Endothelial cell of umbilical vein (primary cell): ENCODE results near the gene SHISA9. TPM values are rescaled to one million over a fixed set of nuclear protein-coding genes. Genes with fewer than 3 reads are reported as not detected.

Experiments used
- BruUV-seq: library from RNA; stranded (reverse); fragments of 400-500 nt; replicated peaks from 2 replicates; lab custom pipeline; 2021; lab: Mats Ljungman, UMichigan
- CTCF ChIA-PET: fragments of 300-600, 350-600 bp; sonication (Branson Sonifier 250); formaldehyde crosslinking; loops from one replicate; lab custom pipeline; 2021; ENCODE audit warnings: antibody characterized with exemption, inconsistent platforms; lab: Charles Lee
- POLR2A ChIA-PET: fragments of 300-600, 350-600 bp; sonication (Branson Sonifier 250); formaldehyde crosslinking; loops from one replicate; lab custom pipeline; 2021; ENCODE audit warnings: antibody characterized with exemption, inconsistent platforms; lab: Charles Lee
- DNase-seq: peaks from one replicate; pipeline ENCODE4 v3.0.0-alpha.2; 2011; ENCODE audit warnings: low read depth, low spot score
- FAIRE-seq: peaks from 2 replicates; lab custom pipeline; 2011; peaks lifted over from hg19 to GRCh38; lab: Jason Lieb, UNC
- H2AFZ ChIP-seq: 2 replicates; pipeline ENCODE4 v1.6.0; 2012; ENCODE audit warnings: low read depth, low read length, control low read depth, inconsistent platforms
- H3K27ac ChIP-seq: 2 replicates; pipeline ENCODE4 v1.5.1; 2011; ENCODE audit warnings: low read depth, mild to moderate bottlenecking, control low read depth, low read length, moderate library complexity; ENCODE audit not compliant: insufficient read depth
- H3K27me3 ChIP-seq, 2 experiments: 2 replicates each; pipeline versions ENCODE4 v1.6.0 to v1.6.1; 2011; ENCODE audit warnings: low read length in 2 of 2, mixed read lengths in 1 of 2; ENCODE audit not compliant: control insufficient read depth in 2 of 2, insufficient read depth in 2 of 2
- H3K36me3 ChIP-seq, 2 experiments: 2 replicates in 1 of 2; 3 replicates in 1 of 2; pipeline ENCODE4 v1.5.1; 2011; ENCODE audit warnings: low read length in 2 of 2, mild to moderate bottlenecking in 1 of 2, moderate library complexity in 1 of 2; ENCODE audit not compliant: control insufficient read depth in 2 of 2, insufficient read depth in 2 of 2; ENCODE audit errors: extremely low read depth in 1 of 2
- H3K4me1 ChIP-seq: 3 replicates; pipeline ENCODE4 v1.5.1; 2011; ENCODE audit warnings: mild to moderate bottlenecking, low read length; ENCODE audit not compliant: control insufficient read depth, insufficient read depth; ENCODE audit errors: extremely low read depth
- H3K4me2 ChIP-seq: 2 replicates; pipeline ENCODE4 v1.6.1; 2011; ENCODE audit warnings: low read length, control low read depth, mixed read lengths; ENCODE audit not compliant: insufficient read depth
- H3K4me3 ChIP-seq, 3 experiments: fragments of 200-600 bp in 1 of 3; sonication (generic), shearing (Covaris generic) in 1 of 3; replicated peaks in 1 of 3; 2 replicates each; pipeline ENCODE4 v1.5.1; 2011 to 2016; ENCODE audit warnings: control low read depth in 3 of 3, low read length in 3 of 3, mild to moderate bottlenecking in 2 of 3, inconsistent platforms in 1 of 3, low read depth in 1 of 3, moderate library complexity in 1 of 3; ENCODE audit not compliant: insufficient read depth in 1 of 3
- H3K79me2 ChIP-seq: 2 replicates; pipeline ENCODE4 v1.6.0; 2012; ENCODE audit warnings: low read length, inconsistent platforms; ENCODE audit not compliant: control insufficient read depth, insufficient read depth
- H3K9ac ChIP-seq: replicated peaks from 2 replicates; pipeline ENCODE3; 2011; ENCODE audit warnings: low read length, control low read depth; ENCODE audit not compliant: insufficient read depth; ENCODE audit errors: extremely low read depth
- H3K9me1 ChIP-seq: replicated peaks from 3 replicates; pipeline ENCODE4 v1.6.0; 2011; ENCODE audit warnings: mild to moderate bottlenecking, low read length; ENCODE audit not compliant: control insufficient read depth, insufficient read depth; ENCODE audit errors: extremely low read depth
- H3K9me3 ChIP-seq: replicated peaks from 2 replicates; pipeline ENCODE4 v1.5.1; 2012; ENCODE audit warnings: low read length, inconsistent platforms; ENCODE audit not compliant: control insufficient read depth, insufficient read depth
- H4K20me1 ChIP-seq: replicated peaks from 2 replicates; pipeline ENCODE3; 2011; ENCODE audit warnings: mild to moderate bottlenecking, low read length; ENCODE audit not compliant: control insufficient read depth, insufficient read depth; ENCODE audit errors: extremely low read depth
- CTCF ChIP-seq, 2 donors: IDR thresholded peaks; 1 replicate in 1 of 2; 2 replicates in 1 of 2; pipeline ENCODE4 v1.5.1; 2011; ENCODE audit warnings: low read length in 2 of 2, mild to moderate bottlenecking in 2 of 2, moderate library complexity in 2 of 2, control low read depth in 1 of 2, inconsistent platforms in 1 of 2, low read depth in 1 of 2; ENCODE audit not compliant: insufficient read depth in 1 of 2; ENCODE audit errors: extremely low read depth in 1 of 2
- EZH2 ChIP-seq: IDR thresholded peaks from 2 replicates; pipeline ENCODE4 v1.6.1; 2012; ENCODE audit warnings: borderline replicate concordance, low read depth, mild to moderate bottlenecking, moderate library complexity, low read length, inconsistent platforms; ENCODE audit not compliant: severe bottlenecking
- FOS ChIP-seq: IDR thresholded peaks from 2 replicates; pipeline ENCODE4 v1.6.1; 2011; ENCODE audit warnings: mild to moderate bottlenecking, low read length, moderate library complexity, borderline replicate concordance; ENCODE audit not compliant: insufficient read depth
- GATA2 ChIP-seq: IDR thresholded peaks from 2 replicates; pipeline ENCODE4 v1.7.0; 2011; ENCODE audit warnings: low read depth, mild to moderate bottlenecking, moderate library complexity, mixed read lengths, low read length; ENCODE audit not compliant: insufficient read length, insufficient read depth
- JUN ChIP-seq: IDR thresholded peaks from 2 replicates; pipeline ENCODE4 v1.6.1; 2011; ENCODE audit warnings: borderline replicate concordance, low read depth; ENCODE audit not compliant: insufficient read length, insufficient read depth
- MAX ChIP-seq: IDR thresholded peaks from 2 replicates; pipeline ENCODE4 v1.6.1; 2011; ENCODE audit not compliant: insufficient read depth, insufficient read length
- MYC ChIP-seq: IDR thresholded peaks from one replicate; pipeline ENCODE4 v1.6.1; 2011; ENCODE audit warnings: mild to moderate bottlenecking, low read depth, low read length
- POLR2A ChIP-seq: IDR thresholded peaks from 2 replicates; pipeline ENCODE4 v1.6.1; 2012; ENCODE audit warnings: low read depth, mild to moderate bottlenecking, control low read depth, low read length
- POLR2AphosphoS5 ChIP-seq: IDR thresholded peaks from 2 replicates; pipeline ENCODE4 v1.6.1; 2012; ENCODE audit warnings: low read depth, mild to moderate bottlenecking, control low read depth, low read length, moderate library complexity; ENCODE audit not compliant: insufficient read depth
- dilution Hi-C: fragments of 300-500 bp; cut with MboI; formaldehyde crosslinking; loops from one replicate; pipeline ENCODE4 v1.15.0; 2019; ENCODE audit warnings: low sequenced_read_pairs; ENCODE audit not compliant: extremely low pct_ligation_motif_present
- intact Hi-C: fragments of 100-400 bp; cut with micrococcal nuclease; formaldehyde crosslinking; loops from one replicate; pipeline ENCODE4 v1.10.0; 2022
- polyA plus RNA-seq, 4 experiments: library from polyadenylated mRNA; depleted of rRNA in 3 of 4; stranded (reverse) in 3 of 4; unstranded in 1 of 4; fragments of >200 nt; gene quantifications; 2 replicates each; pipeline versions ENCODE4 v1.2.1 to v1.2.3, GENCODE V29; 2011 to 2012; ENCODE audit warnings: missing spikeins in 1 of 4
- total RNA-seq: library from RNA; stranded (reverse); gene quantifications from 2 replicates; pipeline ENCODE4 v1.2.3, GENCODE V29; 2021

Gene SHISA9
- total and polyA plus RNA-seq, 2 donors (not counting 3 experiments of a cell fraction or from before 2014, with no cell fraction given): not detected

GRCh38 chr16:13148294-13148693 is 246.9 kb downstream of the SHISA9 start:
- FAIRE-seq: no peak
- H3K4me2 ChIP-seq: no peak overlapping the region
- no peak overlapping the region for H2AFZ ChIP-seq
- no peak overlapping the region for H3K27ac ChIP-seq
- no peaks in the 10 kb centered on the region for H3K27me3 ChIP-seq
- ChIA-PET CTCF (no interaction called here), POLR2A (no interaction called here)
- no peak for DNase-seq
- H3K4me1 ChIP-seq: no peaks in the 10 kb centered on the region
- H4K20me1 ChIP-seq: no peaks in the 10 kb centered on the region
- no peak overlapping the region for H3K4me3 ChIP-seq
- H3K9ac ChIP-seq: no peak overlapping the region
- no peaks in the 10 kb centered on the region for H3K9me1 ChIP-seq
- H3K9me3 ChIP-seq: peaks cover 5% of the 10 kb centered on the region
- dilution Hi-C loops (no loop called here), intact Hi-C loops (no loop called here)
- H3K36me3 ChIP-seq: no peaks in the 10 kb centered on the region
- no peaks in the 10 kb centered on the region for H3K79me2 ChIP-seq
- TF ChIP-seq EZH2 (no peak), GATA2 (no peak), MYC (no peak), POLR2AphosphoS5 (no peak), POLR2A (no peak), CTCF (IDR thresholded peaks at IDR 0.05; ENCODE audit: extremely low read depth in 1 of 2, insufficient read depth in 1 of 2, low read depth in 1 of 2, low read length in 2 of 2) (no peak), JUN (no peak), FOS (no peak), MAX (no peak)
- no TSS peak for BruUV-seq
